Heart right ventricle (tissue), 16 donors: ENCODE data around the gene FA2H. TPM values are rescaled to one million over a fixed set of nuclear protein-coding genes. Genes with fewer than 3 reads are reported as not detected.
"Not testable (repeated sequence)": the region's sequence is repeated elsewhere in the genome, so short reads cannot be mapped to it uniquely, and the experiment has no call there.

ENCODE experiments used
- ATAC-seq, 8 donors: fragments of 200-7000 bp; cut with Tn5 transposase; one replicate each; pipeline ENCODE4 v1.9.1; 2020; ENCODE audit warnings: mild to moderate bottlenecking in 8 of 8, moderate library complexity in 8 of 8, moderate number of reproducible peaks in 1 of 8
- DNase-seq, 2 donors: peaks; one replicate each; pipeline ENCODE4 v3.0.0-alpha.2; 2020
- H3K27ac ChIP-seq, 10 donors: fragments of 200-600 bp; sonication (generic) in 2 of 10; one replicate each; pipeline versions ENCODE4 v1.5.0 to v1.8.0; 2020 to 2022; ENCODE audit warnings: mild to moderate bottlenecking in 3 of 10
- H3K27me3 ChIP-seq, 7 donors: fragments of 200-600 bp; one replicate each; pipeline ENCODE4 v1.8.0; 2021 to 2022; ENCODE audit warnings: mild to moderate bottlenecking in 2 of 7
- H3K36me3 ChIP-seq, 9 donors: fragments of 200-600 bp; sonication (generic) in 1 of 9; one replicate each; pipeline versions ENCODE4 v1.5.0 to v1.8.0; 2020 to 2022; ENCODE audit warnings: mild to moderate bottlenecking in 2 of 9
- H3K4me1 ChIP-seq, 9 donors: fragments of 200-600 bp; sonication (generic) in 1 of 9; one replicate each; pipeline versions ENCODE4 v1.5.0 to v1.8.0; 2020 to 2022; ENCODE audit warnings: mild to moderate bottlenecking in 4 of 9
- H3K4me3 ChIP-seq, 10 donors: fragments of 200-600 bp; sonication (generic) in 2 of 10; one replicate each; pipeline versions ENCODE4 v1.5.0 to v1.8.0; 2020 to 2022; ENCODE audit warnings: mild to moderate bottlenecking in 7 of 10, moderate library complexity in 2 of 10
- H3K9me3 ChIP-seq, 11 donors: fragments of 200-600 bp in 10 of 11; sonication (generic) in 2 of 11; one replicate each; pipeline versions ENCODE4 v1.5.0 to v1.8.0; 2013 to 2022; ENCODE audit warnings: mild to moderate bottlenecking in 2 of 11, control low read depth in 1 of 11, moderate library complexity in 1 of 11
- CTCF ChIP-seq, 9 donors: fragments of 200-600 bp; sonication (generic) in 2 of 9; IDR thresholded peaks; one replicate each; pipeline versions ENCODE4 v1.5.0 to v1.8.0; 2021 to 2022; ENCODE audit warnings: antibody characterized with exemption in 9 of 9, mild to moderate bottlenecking in 5 of 9, moderate library complexity in 1 of 9
- WGBS, 2 donors: extraction: QIAGEN DNeasy Blood & Tissue Kit; methylation state at CpG; one replicate each; pipeline ENCODE4 v1.1.7; 2013; ENCODE audit warnings: inconsistent platforms in 1 of 2; 5-methylcytosine and 5-hydroxymethylcytosine counted together
- intact Hi-C, 10 donors: fragments of 100-400 bp; cut with DNase I; formaldehyde crosslinking; loops; one replicate each; pipeline versions ENCODE4 v1.11.1 to v1.14.2; 2022
- polyA plus RNA-seq, 2 donors: library from polyadenylated mRNA; stranded (reverse); fragments of 200-250 nt; gene quantifications; one replicate each; pipeline ENCODE4 v1.2.3, GENCODE V29; 2013
- total RNA-seq, 10 donors: library from RNA; stranded (reverse); fragmentation: NEBNext Ultra II Directional in 3 of 10; extraction: Animal tissue kit (Norgen Biotek cat#: 25700) in 3 of 10; gene quantifications; one replicate each; pipeline versions ENCODE4 v1.2.1 to v1.2.4, GENCODE V29; 2021 to 2023
- donor health status: Arrhythmogenic right ventricular cardiomyopathy.
- donor health status: ischemic (EF 13 %, LVEDD 7.1; RV severe dilation, severe dysfunction).
- donor health status: healthy with polysubstance abuse.
- donor health status: DM: no; HTN: yes; CAD: no.
- donor health status: DM: no; HTN: no; CAD: no.
- donor health status: ischemic (EF 25% LVEDD 6.9; RV normal size, moderate dysfunction).
- donor health status: ischemic (EF 25% LVEDD 5.7; RV mildly dilated, moderate dysfunction).
- donor health status: healthy.
- donor health status: DM: yes; HTN: yes; CAD: no.
- donor health status: Ischemic cardiomyopathy.
- donor health status: ischemic (EF 35%, LVEDD 5.7; RV mildly dilated, moderate dysfunction).
- donor health status: nonischemic (EF 11% LVEDD 7.7; RV severe dilation, severe dysfunction).
- donor health status: DM: yes; HTN: yes; CAD: no.
- donor health status: PGD.
- donor health status: ischemic (EF 29% LVEDD 5.4; RV normal size, mild dysfunction).
- donor health status: nonischemic (EF 23%, LVEDD 6.1; RV moderate dilation, normal function).

FA2H gene
- total and polyA plus RNA-seq, 12 donors: 0.04 to 0.41 (median 0.15) TPM; not detected in 9

GRCh38 chr16:74726716-74727115, 47.9 kb downstream of the FA2H start:
- H3K9me3 ChIP-seq: peaks cover 0 to 13% (median 5%) of the 10 kb centered on the region in 11 donors
- DNase-seq (no peak), ATAC-seq (no peak)
- 62 to 78% methylated on average over 2 of the region's 2 CpGs for WGBS, 2 donors
- TF ChIP-seq CTCF (IDR thresholded peaks at IDR 0.05): peak in 4 of 9 donors; percentile 17 to 52 (median 19)
- peaks cover 0 to 25% (median 2%) of the 10 kb centered on the region in 7 donors for H3K27me3 ChIP-seq
- intact Hi-C loops: no loop called here
- no peak overlapping the region for H3K27ac ChIP-seq
- H3K4me3 ChIP-seq: no peak overlapping the region
- H3K4me1 ChIP-seq: no peaks in the 10 kb centered on the region
- no peaks in the 10 kb centered on the region for H3K36me3 ChIP-seq

GRCh38 chr16:74725651-74726455, 48.8 kb downstream of the FA2H start:
- WGBS, 2 donors: 91% methylated on average over 12 of the region's 12 CpGs
- DNase-seq (no peak), ATAC-seq (no peak)
- Histone ChIP-seq H3K4me1 (no peaks in the 10 kb centered on the region), H3K9me3 (peaks cover 0 to 13% (median 5%) of the 10 kb centered on the region in 11 donors), H3K36me3 (no peaks in the 10 kb centered on the region), H3K27me3 (peaks cover 0 to 25% (median 2%) of the 10 kb centered on the region in 7 donors), H3K4me3 (no peak overlapping the region), H3K27ac (no peak overlapping the region)
- TF ChIP-seq CTCF (IDR thresholded peaks at IDR 0.05): no peak
- intact Hi-C loops: no loop called here

- H3K27ac ChIP-seq: no peak overlapping the region
- intact Hi-C loops: no loop called here
- no peak overlapping the region for H3K4me3 ChIP-seq
- TF ChIP-seq CTCF (IDR thresholded peaks at IDR 0.05): no peak
- H3K27me3 ChIP-seq: peaks cover 0 to 25% (median 2%) of the 10 kb centered on the region in 7 donors
- ATAC-seq (no peak), DNase-seq (no peak)
- 58 to 62% methylated on average over 19 of the region's 19 CpGs for WGBS, 2 donors
- H3K9me3 ChIP-seq: peaks cover 0 to 13% (median 5%) of the 10 kb centered on the region in 11 donors
- no peaks in the 10 kb centered on the region for H3K4me1 ChIP-seq
- H3K36me3 ChIP-seq: no peaks in the 10 kb centered on the region
These were observed 49.6 kb downstream of the FA2H start for GRCh38 chr16:74724820-74725549.

GRCh38 chr16:74723256-74723655, 51.4 kb downstream of the FA2H start:
- Histone ChIP-seq H3K4me3 (no peak overlapping the region), H3K27me3 (peaks cover 0 to 25% (median 2%) of the 10 kb centered on the region in 7 donors), H3K9me3 (peaks cover 0 to 13% (median 5%) of the 10 kb centered on the region in 11 donors), H3K36me3 (no peaks in the 10 kb centered on the region), H3K4me1 (no peaks in the 10 kb centered on the region), H3K27ac (no peak overlapping the region)
- TF ChIP-seq CTCF (IDR thresholded peaks at IDR 0.05): no peak
- no peak for ATAC-seq
- intact Hi-C loops: no loop called here
- 68 to 78% methylated on average over 7 of the region's 7 CpGs for WGBS, 2 donors
- no peak for DNase-seq

- H3K4me1 ChIP-seq, H3K9me3 ChIP-seq, intact Hi-C loops, ATAC-seq, H3K27ac ChIP-seq, DNase-seq, H3K4me3 ChIP-seq, H3K36me3 ChIP-seq: not testable (repeated sequence)
- H3K27me3 ChIP-seq: peaks cover 0 to 23% (median 2%) of the 10 kb centered on the region in 7 donors
- WGBS, 2 donors: 87 to 89% methylated on average over 2 of the region's 2 CpGs
These were observed 52.5 kb downstream of the FA2H start for GRCh38 chr16:74722156-74722555.
